Measurements from ENCODE around the gene RLN3. TPM values are rescaled to one million over a fixed set of nuclear protein-coding genes. Genes with fewer than 3 reads are reported as not detected.

Gene RLN3
- total and polyA plus RNA-seq, 10 of the 15 experiments (the other 5 are each of a cell fraction or from before 2014, with no cell fraction given), result not detected

DNA sequence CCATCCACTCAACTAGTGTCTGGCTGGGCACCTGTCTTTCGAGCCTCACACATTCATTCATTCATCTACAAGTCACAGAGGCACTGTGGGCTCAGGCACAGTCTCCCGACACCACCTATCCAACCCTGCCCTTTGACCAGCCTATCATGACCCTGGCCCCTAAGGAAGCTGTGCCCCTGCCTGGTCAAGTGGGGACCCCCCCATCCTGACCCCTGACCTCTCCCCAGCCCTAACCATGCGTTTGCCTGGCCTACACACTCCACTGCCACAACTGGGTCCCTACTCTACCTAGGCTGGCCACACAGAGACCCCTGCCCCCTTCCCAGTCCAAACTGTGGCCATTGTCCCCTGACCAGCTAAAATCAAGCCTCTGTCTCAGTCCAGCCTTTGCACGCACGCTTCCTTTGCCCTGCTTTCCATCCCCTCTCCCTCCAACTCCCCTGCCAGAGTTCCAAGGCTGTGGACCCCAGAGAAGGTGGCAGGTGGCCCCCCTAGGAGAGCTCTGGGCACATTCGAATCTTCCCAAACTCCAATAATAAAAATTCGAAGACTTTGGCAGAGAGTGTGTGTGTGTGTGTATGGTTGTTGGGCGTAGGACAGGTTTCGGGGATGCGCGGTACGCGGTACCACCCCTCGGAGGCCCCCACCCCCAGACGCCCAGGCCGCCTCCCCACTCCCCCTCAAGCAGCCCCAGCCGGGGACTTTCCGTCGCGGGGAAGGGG is 3.2 kb downstream of the RLN3 start (continued):
- TF ChIP-seq ZNF274 (IDR thresholded peaks at IDR 0.05; ENCODE audit: insufficient read depth, insufficient read length) (no peak), MEF2B (IDR thresholded peaks at IDR 0.05; ENCODE audit: partially characterized antibody, poor library complexity, severe bottlenecking) (no peak), NR2C1 (IDR thresholded peaks at IDR 0.05) (peak; percentile 34; the same call in 1 of the 2 replicates), PAX5 (IDR thresholded peaks at IDR 0.05; ENCODE audit: borderline replicate concordance, low read depth, low read length) (no peak), SRF (IDR thresholded peaks at IDR 0.05; ENCODE audit: low read depth in 2 of 2, low read length in 2 of 2) (no peak), YBX1 (IDR thresholded peaks at IDR 0.05) (no peak), SREBF2 (IDR thresholded peaks at IDR 0.05; ENCODE audit: low read length) (no peak), CREM (IDR thresholded peaks at IDR 0.05; ENCODE audit: low read depth) (no peak), DPF2 (IDR thresholded peaks at IDR 0.05) (no peak), ZZZ3 (IDR thresholded peaks at IDR 0.05; ENCODE audit: control insufficient read depth, insufficient read length, low read depth) (no peak), KLF5 (IDR thresholded peaks at IDR 0.05; ENCODE audit: partially characterized antibody) (no peak), KAT2A (conservative IDR thresholded peaks at IDR 0.05; ENCODE audit: control insufficient read depth, low read depth, low read length) (no peak), SREBF1 (IDR thresholded peaks at IDR 0.05; ENCODE audit: low read length) (no peak), TCF12 (IDR thresholded peaks at IDR 0.05; ENCODE audit: low read depth, low read length) (no peak), HDGF (IDR thresholded peaks at IDR 0.05) (peak; percentile 50; the same call in 1 of the 2 replicates), EGR1 (IDR thresholded peaks at IDR 0.05; ENCODE audit: borderline replicate concordance in 1 of 2, low read depth in 2 of 2, low read length in 2 of 2) (peak in 1 of 2 experiments; percentile 91; a peak in 2 of 3 replicates), ATF7 (IDR thresholded peaks at IDR 0.05; ENCODE audit: low read depth) (no peak)
- TF ChIP-seq, protein P1, sequence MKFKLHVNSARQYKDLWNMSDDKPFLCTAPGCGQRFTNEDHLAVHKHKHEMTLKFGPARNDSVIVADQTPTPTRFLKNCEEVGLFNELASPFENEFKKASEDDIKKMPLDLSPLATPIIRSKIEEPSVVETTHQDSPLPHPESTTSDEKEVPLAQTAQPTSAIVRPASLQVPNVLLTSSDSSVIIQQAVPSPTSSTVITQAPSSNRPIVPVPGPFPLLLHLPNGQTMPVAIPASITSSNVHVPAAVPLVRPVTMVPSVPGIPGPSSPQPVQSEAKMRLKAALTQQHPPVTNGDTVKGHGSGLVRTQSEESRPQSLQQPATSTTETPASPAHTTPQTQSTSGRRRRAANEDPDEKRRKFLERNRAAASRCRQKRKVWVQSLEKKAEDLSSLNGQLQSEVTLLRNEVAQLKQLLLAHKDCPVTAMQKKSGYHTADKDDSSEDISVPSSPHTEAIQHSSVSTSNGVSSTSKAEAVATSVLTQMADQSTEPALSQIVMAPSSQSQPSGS (IDR thresholded peaks at IDR 0.05; ENCODE audit: low read length), result no peak
- TF ChIP-seq, protein P2, sequence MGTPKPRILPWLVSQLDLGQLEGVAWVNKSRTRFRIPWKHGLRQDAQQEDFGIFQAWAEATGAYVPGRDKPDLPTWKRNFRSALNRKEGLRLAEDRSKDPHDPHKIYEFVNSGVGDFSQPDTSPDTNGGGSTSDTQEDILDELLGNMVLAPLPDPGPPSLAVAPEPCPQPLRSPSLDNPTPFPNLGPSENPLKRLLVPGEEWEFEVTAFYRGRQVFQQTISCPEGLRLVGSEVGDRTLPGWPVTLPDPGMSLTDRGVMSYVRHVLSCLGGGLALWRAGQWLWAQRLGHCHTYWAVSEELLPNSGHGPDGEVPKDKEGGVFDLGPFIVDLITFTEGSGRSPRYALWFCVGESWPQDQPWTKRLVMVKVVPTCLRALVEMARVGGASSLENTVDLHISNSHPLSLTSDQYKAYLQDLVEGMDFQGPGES (IDR thresholded peaks at IDR 0.05), result no peak
- TF ChIP-seq, protein P3, sequence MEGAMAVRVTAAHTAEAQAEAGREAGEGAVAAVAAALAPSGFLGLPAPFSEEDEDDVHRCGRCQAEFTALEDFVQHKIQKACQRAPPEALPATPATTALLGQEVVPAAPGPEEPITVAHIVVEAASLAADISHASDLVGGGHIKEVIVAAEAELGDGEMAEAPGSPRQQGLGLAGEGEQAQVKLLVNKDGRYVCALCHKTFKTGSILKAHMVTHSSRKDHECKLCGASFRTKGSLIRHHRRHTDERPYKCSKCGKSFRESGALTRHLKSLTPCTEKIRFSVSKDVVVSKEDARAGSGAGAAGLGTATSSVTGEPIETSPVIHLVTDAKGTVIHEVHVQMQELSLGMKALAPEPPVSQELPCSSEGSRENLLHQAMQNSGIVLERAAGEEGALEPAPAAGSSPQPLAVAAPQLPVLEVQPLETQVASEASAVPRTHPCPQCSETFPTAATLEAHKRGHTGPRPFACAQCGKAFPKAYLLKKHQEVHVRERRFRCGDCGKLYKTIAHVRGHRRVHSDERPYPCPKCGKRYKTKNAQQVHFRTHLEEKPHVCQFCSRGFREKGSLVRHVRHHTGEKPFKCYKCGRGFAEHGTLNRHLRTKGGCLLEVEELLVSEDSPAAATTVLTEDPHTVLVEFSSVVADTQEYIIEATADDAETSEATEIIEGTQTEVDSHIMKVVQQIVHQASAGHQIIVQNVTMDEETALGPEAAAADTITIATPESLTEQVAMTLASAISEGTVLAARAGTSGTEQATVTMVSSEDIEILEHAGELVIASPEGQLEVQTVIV (IDR thresholded peaks at IDR 0.05; ENCODE audit: borderline replicate concordance, partially characterized antibody), result no peak
- TF ChIP-seq, protein P4, sequence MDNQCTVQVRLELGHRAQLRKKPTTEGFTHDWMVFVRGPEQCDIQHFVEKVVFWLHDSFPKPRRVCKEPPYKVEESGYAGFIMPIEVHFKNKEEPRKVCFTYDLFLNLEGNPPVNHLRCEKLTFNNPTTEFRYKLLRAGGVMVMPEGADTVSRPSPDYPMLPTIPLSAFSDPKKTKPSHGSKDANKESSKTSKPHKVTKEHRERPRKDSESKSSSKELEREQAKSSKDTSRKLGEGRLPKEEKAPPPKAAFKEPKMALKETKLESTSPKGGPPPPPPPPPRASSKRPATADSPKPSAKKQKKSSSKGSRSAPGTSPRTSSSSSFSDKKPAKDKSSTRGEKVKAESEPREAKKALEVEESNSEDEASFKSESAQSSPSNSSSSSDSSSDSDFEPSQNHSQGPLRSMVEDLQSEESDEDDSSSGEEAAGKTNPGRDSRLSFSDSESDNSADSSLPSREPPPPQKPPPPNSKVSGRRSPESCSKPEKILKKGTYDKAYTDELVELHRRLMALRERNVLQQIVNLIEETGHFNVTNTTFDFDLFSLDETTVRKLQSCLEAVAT (IDR thresholded peaks at IDR 0.05), result 0 out of 2 replicates have a peak, but pooled peaks have one; percentile 9
